SU-DHL-6 (cell line): ENCODE results near the gene SGCD.

Experiments used
- H2AFZ ChIP-seq: fragments of 200-600 bp; sonication (generic); 2 replicates; pipeline ENCODE4 v1.6.1; 2014; ENCODE audit warnings: low read depth, mild to moderate bottlenecking, moderate library complexity, mixed read lengths, antibody characterized with exemption, low read length; ENCODE audit not compliant: severe bottlenecking
- H3F3A ChIP-seq: fragments of 200-600 bp; shearing (Covaris generic); 2 replicates; pipeline ENCODE4 v1.6.0; 2016; ENCODE audit warnings: antibody characterized with exemption, mild to moderate bottlenecking; ENCODE audit not compliant: insufficient read depth
- H3K27ac ChIP-seq: fragments of 200-600 bp; sonication (generic); 2 replicates; pipeline ENCODE4 v1.5.1; 2016; ENCODE audit warnings: low read depth, mild to moderate bottlenecking, low read length, moderate library complexity, mixed read lengths
- H3K27me3 ChIP-seq: fragments of 200-600 bp; sonication (generic), shearing (Covaris generic); 2 replicates; pipeline ENCODE4 v1.6.0; 2014; ENCODE audit warnings: mild to moderate bottlenecking, low read length
- H3K36me3 ChIP-seq: fragments of 200-600 bp; sonication (generic); 2 replicates; pipeline ENCODE4 v1.6.1; 2014; ENCODE audit warnings: mild to moderate bottlenecking, low read length, mixed read lengths
- H3K4me2 ChIP-seq: fragments of 300-600, 200-600 bp; shearing (Covaris generic), sonication (generic); 2 replicates; pipeline ENCODE4 v1.6.0; 2014; ENCODE audit warnings: low read length, low read depth, mild to moderate bottlenecking; ENCODE audit not compliant: poor library complexity, severe bottlenecking
- H3K4me3 ChIP-seq: fragments of 200-600 bp; sonication (generic); 2 replicates; pipeline ENCODE4 v1.5.1; 2014; ENCODE audit warnings: antibody characterized with exemption, low read length, mild to moderate bottlenecking, mixed read lengths; ENCODE audit not compliant: insufficient read depth, poor library complexity, severe bottlenecking
- H3K79me2 ChIP-seq: fragments of 200-600 bp; sonication (generic); 2 replicates; pipeline ENCODE4 v1.6.1; 2014; ENCODE audit warnings: mild to moderate bottlenecking, low read length, moderate library complexity; ENCODE audit not compliant: insufficient read depth
- H3K9ac ChIP-seq: fragments of 200-600 bp; sonication (generic); 2 replicates; pipeline ENCODE4 v1.7.0; 2014; ENCODE audit warnings: mild to moderate bottlenecking, low read length
- H3K9me2 ChIP-seq: fragments of 200-600 bp; sonication (generic); replicated peaks from 2 replicates; pipeline ENCODE4 v1.6.1; 2014; ENCODE audit warnings: low read length; ENCODE audit not compliant: insufficient read depth
- H3K9me3 ChIP-seq: fragments of 200-600 bp; sonication (generic); 2 replicates; pipeline ENCODE4 v1.6.1; 2014; ENCODE audit warnings: low read length, mixed read lengths; ENCODE audit not compliant: insufficient read depth
- H4K20me1 ChIP-seq: fragments of 200-600 bp; sonication (generic); 2 replicates; pipeline ENCODE4 v1.6.1; 2014; ENCODE audit warnings: low read depth, mild to moderate bottlenecking, antibody characterized with exemption, low read length, moderate library complexity, mixed read lengths
- EZH2phosphoT487 ChIP-seq: fragments of 200-600 bp; sonication (generic), shearing (Covaris generic); conservative IDR thresholded peaks from 2 replicates; pipeline ENCODE4 v1.6.1; 2018; ENCODE audit warnings: mild to moderate bottlenecking, antibody characterized with exemption, low read length, moderate library complexity, mixed read lengths
- TF ChIP-seq, protein P1 (sequence below): fragments of 200-600 bp; sonication (generic); IDR thresholded peaks from one replicate; pipeline ENCODE4 v1.5.1; 2017; ENCODE audit warnings: antibody characterized with exemption, mild to moderate bottlenecking, low read length, moderate library complexity; ENCODE audit not compliant: insufficient read depth, poor library complexity, severe bottlenecking

Gene SGCD

DNA sequence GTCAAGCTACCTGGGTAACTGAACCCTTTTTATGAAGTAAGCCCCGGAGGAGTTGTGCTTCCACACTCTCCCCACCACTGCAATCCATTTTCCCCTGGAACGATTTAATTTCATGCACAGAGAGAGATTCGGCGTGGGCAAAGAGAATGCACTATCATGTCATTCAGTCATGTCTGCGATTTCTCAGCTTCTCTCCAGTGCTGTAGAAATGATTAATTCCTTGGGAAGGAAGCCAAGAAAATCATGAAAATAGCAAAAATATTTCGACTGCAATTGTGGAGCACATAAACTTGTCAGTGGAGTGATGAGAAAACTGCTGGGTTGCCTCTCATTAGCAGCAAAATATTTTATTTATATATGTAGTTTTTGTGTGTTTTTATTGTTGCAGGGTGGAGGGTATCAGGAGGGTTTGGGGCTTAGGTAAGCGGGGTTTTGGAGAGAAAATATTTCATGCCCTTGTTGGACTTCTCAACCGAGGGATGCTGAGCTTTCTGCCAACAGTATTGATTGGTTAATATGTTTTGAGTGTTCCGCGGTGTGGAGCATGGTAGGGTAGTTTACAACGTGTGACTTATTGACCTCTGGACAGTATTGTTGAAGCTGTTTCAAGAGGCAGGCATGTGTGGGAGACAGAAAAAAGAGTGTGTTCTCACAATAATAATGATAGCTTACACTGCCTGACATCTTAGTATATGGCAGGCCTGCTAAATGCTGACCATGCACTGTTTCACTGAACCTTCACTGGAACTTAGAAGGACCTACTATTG is 69.3 kb downstream of the SGCD start:
- TF ChIP-seq, protein P1, sequence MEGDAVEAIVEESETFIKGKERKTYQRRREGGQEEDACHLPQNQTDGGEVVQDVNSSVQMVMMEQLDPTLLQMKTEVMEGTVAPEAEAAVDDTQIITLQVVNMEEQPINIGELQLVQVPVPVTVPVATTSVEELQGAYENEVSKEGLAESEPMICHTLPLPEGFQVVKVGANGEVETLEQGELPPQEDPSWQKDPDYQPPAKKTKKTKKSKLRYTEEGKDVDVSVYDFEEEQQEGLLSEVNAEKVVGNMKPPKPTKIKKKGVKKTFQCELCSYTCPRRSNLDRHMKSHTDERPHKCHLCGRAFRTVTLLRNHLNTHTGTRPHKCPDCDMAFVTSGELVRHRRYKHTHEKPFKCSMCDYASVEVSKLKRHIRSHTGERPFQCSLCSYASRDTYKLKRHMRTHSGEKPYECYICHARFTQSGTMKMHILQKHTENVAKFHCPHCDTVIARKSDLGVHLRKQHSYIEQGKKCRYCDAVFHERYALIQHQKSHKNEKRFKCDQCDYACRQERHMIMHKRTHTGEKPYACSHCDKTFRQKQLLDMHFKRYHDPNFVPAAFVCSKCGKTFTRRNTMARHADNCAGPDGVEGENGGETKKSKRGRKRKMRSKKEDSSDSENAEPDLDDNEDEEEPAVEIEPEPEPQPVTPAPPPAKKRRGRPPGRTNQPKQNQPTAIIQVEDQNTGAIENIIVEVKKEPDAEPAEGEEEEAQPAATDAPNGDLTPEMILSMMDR: no peak
- TF ChIP-seq EZH2phosphoT487: no peak

DNA sequence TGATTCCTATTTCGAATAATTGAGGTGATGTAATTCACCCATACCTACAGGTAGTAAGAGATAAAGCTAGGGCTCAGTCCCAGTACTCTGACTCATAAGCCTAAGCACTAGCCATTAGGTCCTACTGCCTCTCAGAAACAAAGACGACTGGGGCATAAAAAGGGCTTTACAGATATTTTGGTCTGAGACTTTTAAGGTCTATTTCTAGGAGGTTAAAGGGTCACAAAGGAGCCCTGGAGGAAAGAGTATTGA is 69.8 kb downstream of the SGCD start:
- no peaks in the 10 kb centered on the region for H4K20me1 ChIP-seq
- TF ChIP-seq, protein P1: no peak
- no peak for TF ChIP-seq EZH2phosphoT487
- H3K4me3 ChIP-seq: no peak overlapping the region
- no peak overlapping the region for H3K4me2 ChIP-seq
- no peaks in the 10 kb centered on the region for H3F3A ChIP-seq
- no peaks in the 10 kb centered on the region for H3K27me3 ChIP-seq
- no peak overlapping the region for H3K27ac ChIP-seq
- H2AFZ ChIP-seq: no peak overlapping the region
- H3K9me3 ChIP-seq: no peaks in the 10 kb centered on the region
- no peak overlapping the region for H3K9ac ChIP-seq
- no peaks in the 10 kb centered on the region for H3K36me3 ChIP-seq
- H3K79me2 ChIP-seq: no peaks in the 10 kb centered on the region
- no peaks in the 10 kb centered on the region for H3K9me2 ChIP-seq

More for the DNA sequence above, 69.3 kb downstream of the SGCD start:
- no peaks in the 10 kb centered on the region for H3F3A ChIP-seq
- H3K36me3 ChIP-seq: no peaks in the 10 kb centered on the region
- no peaks in the 10 kb centered on the region for H4K20me1 ChIP-seq
- H3K27ac ChIP-seq: no peak overlapping the region
- H2AFZ ChIP-seq: no peak overlapping the region
- no peaks in the 10 kb centered on the region for H3K79me2 ChIP-seq
- no peaks in the 10 kb centered on the region for H3K9me3 ChIP-seq
- no peaks in the 10 kb centered on the region for H3K9me2 ChIP-seq
- H3K9ac ChIP-seq: no peak overlapping the region
- no peak overlapping the region for H3K4me3 ChIP-seq
- no peaks in the 10 kb centered on the region for H3K27me3 ChIP-seq
- H3K4me2 ChIP-seq: no peak overlapping the region

DNA sequence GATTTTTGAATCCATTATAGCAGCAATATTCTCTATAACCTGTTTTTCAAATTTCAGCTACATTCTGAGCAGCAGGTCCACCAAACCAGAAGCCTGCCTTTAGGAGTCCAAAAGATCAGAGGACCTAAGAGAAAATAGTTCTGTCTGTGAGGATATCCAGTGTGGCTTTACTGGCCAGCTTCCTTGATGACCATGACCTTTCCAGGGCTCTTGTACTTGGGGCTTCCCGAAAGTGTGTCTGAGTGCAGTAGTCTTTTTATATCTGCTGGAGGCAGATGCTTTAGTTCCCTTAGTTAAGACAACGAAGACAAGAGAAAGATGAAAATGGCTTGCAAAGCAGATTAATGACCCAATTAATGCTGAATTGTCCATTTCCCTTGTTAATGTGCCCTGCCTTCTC is 72.4 kb downstream of the SGCD start:
- no peak overlapping the region for H3K27ac ChIP-seq
- no peaks in the 10 kb centered on the region for H3K27me3 ChIP-seq
- no peaks in the 10 kb centered on the region for H3K9me2 ChIP-seq
- no peak overlapping the region for H3K4me3 ChIP-seq
- H3K79me2 ChIP-seq: no peaks in the 10 kb centered on the region
- no peaks in the 10 kb centered on the region for H3K36me3 ChIP-seq
- no peaks in the 10 kb centered on the region for H3K9me3 ChIP-seq
- H4K20me1 ChIP-seq: no peaks in the 10 kb centered on the region
- no peak for TF ChIP-seq EZH2phosphoT487
- TF ChIP-seq, protein P1: no peak
- no peak overlapping the region for H3K4me2 ChIP-seq
- 0 out of 2 replicates have a peak, but pooled peaks cover 6% of the 10 kb centered on the region for H3F3A ChIP-seq
- no peak overlapping the region for H3K9ac ChIP-seq
- H2AFZ ChIP-seq: no peak overlapping the region
